EL (cell line): ENCODE results near the gene AHRR.
"Not testable (repeated sequence)": the region's sequence is repeated elsewhere in the genome, so short reads cannot be mapped to it uniquely, and the experiment has no call there.

ENCODE experiments used
- DNase-seq: peaks from one replicate; pipeline ENCODE4 v3.0.0-alpha.2; 2016

Gene AHRR

GRCh38 chr5:306011-306805 lies 15.3 kb upstream of the AHRR start:
- no peak for DNase-seq

DNA sequence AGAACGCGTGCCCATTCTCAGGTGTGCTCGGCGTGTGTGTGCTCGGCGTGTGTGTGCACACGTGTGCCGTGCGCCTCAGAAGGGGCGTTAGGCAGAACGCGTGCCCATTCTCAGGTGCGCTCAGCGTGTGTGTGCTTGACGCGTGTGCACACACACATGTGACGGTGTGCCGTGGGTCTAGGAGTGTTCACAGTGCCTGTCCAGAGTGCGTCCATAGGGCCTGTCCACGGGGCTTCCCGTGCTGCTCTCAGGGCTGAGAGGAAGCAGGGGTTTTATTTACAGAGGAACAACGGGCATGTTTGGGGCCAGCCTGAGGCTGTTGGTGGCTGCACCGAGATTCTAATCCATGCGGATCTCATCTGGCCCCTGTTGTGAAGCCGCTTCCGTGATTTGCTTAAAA lies 14.2 kb upstream of the AHRR start:
- no peak for DNase-seq

GRCh38 chr5:307794-308579 lies 13.5 kb upstream of the AHRR start:
- no peak for DNase-seq

DNA sequence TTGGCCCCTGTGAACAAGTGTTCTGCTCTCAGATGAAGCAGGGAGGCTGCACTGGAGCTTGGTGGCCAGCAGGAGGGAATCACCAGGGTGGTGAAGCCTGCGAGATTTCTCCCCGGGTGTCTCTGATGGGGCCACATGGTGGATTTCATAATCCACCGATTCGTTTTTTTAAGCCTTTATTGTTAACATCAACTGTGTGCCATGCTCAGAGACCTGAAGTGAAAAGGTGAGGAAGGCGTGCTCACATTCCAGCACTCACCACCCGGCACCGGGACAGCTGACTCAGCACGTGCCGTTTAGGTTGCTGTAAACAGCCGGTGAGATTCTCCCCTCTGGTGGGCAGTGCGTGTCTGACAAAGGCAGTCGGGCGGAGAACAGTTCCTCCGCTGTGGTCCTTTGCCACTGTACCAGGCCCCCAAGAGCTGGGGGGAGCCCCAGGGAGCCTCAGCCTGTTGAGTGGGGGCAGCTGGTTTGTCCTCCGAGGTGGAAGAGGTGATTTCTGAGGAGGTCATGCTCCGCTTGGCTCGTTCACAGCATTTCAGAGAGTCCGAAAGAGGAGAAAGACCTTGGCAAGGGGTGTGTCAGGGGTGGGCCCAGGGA lies 12.7 kb upstream of the AHRR start:
- DNase-seq, result peak; percentile 48

DNA sequence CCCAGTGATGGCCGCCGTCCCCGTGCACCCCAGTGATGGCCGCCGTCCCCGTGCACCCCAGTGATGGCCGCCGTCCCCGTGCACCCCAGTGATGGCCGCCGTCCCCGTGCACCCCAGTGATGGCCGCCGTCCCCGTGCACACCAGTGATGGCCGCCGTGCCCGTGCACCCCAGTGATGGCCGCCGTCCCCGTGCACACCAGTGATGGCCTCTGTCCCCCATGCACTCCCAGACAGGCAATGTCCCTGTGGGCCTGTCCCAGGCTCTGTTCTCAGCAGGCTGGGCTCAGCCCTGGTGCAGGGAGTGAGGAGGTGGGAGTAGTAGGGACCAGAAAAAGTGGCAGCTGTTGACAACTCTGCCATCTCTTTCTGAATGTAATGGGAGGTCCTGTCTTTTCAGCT lies 11.7 kb upstream of the AHRR start:
- not testable (repeated sequence) for DNase-seq

- no peak for DNase-seq
These were observed 11.0 kb upstream of the AHRR start for GRCh38 chr5:310516-310915.

- no peak for DNase-seq
These were observed 10.5 kb upstream of the AHRR start for GRCh38 chr5:310941-311434.

- no peak for DNase-seq
These were observed 9.6 kb upstream of the AHRR start for GRCh38 chr5:311963-312362.

DNA sequence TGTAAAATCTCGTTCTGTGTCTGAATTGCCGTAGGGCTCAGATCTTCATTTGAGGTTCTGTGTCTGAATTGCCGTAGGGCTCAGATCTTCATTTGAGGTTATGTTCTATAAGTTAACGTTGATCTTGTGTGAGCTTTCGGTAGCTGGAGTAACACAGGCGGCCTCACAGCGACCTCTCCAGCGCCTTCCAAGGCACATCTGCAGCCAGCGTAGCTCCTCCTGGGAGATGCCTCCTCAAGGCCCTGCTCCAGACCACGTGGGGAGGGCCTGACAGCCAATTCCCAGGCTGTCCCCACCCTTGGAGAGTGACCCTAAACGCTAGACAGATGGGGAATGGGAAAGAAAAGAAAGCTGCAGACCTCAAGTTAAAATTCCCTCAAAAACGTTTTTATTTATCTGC lies 8.7 kb upstream of the AHRR start:
- no peak for DNase-seq

DNA sequence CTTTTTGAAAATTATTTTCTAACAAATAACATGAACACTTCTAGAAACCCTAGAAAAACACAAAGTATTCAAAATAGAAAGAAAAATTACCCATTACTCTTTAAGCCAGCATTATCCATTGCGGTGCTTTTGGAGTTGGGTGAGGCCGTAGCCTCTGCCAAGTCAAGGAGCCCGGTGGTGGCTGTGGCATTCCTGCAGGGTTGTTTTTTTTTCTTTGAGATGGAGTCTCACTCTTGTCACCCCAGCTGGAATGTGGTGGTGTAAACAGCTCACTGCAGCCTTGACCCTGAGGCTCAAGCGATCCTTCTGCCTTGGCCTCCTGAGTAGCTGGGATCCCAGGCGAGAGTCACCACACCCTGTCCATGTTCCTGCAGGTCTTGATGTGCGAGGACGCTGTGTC lies 8.2 kb upstream of the AHRR start:
- DNase-seq, result no peak

DNA sequence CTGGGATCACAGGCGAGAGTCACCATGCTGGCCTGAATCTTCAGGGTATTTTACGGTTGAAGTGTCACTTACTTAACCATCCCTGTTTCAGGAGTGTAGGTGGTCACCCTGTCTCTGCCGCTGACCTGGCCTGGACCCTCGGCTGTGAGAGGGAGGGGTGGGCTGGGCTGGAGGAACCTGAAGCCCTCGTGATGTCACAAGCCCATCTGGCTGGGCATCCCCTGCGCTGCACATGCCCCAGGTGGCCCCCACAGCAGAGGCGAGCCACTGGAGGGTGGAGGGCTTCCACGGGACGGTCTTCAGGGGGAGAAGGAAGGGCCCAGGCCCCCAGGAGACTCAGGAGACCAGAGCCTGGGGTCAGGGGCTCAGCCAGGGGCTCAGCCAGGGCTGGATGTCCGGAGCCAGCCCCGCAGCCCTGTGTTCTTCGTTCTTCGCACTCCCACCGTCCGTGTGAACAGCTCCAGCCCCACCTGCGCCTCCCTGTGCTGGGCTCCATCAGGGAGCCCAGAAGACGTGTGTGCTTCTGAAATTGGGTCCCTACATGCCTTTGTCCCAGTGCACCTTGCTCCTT lies 7.6 kb upstream of the AHRR start:
- no peak for DNase-seq

- no peak for DNase-seq
These were observed 6.6 kb upstream of the AHRR start for GRCh38 chr5:314676-315487.

- no peak for DNase-seq
These were observed 5.9 kb upstream of the AHRR start for GRCh38 chr5:315488-316209.

DNA sequence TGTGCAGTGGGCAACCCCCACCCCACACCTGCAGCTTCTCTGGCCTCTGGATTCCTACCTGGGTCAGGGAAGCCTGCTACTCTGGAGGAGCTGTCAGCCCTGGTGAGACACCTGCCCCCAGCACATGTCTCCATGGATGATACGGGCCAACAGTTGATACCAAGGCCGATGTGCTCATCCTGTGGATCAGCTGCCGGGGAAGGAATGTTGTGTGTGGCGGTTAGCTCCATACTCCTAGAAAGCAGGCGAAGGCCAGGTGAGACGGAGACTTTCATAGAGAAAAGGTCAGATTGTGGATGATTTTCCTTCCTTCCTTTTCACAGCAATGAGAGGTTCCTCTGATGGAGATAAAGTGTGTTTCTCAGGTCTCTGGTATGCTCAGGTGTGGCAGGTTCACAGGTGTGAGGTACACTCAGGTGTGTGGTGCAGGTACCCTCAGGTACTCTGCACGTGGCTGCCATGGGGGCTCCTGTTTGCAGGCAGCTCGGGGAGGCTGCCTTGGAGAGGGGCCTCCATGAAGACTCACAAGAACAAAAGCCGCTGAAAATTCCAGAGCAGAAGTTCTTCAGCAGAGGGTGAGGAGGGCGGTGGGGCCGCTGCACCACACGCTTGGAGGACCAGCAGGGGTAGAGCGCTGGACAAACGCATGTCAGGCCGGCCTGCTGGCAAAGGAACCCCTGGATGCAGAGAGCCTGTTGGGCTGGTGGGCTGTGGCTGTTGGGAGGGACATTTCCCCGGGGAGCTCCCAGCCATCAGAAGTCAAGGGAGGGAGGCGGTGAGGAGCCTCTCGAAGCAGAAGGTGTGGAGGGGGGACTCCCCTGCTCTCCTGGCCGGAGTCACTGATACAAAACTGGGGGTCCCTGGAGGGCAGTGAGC lies 5.1 kb upstream of the AHRR start:
- no peak for DNase-seq

GRCh38 chr5:317086-317811 lies 4.3 kb upstream of the AHRR start:
- peak; percentile 84 for DNase-seq

DNA sequence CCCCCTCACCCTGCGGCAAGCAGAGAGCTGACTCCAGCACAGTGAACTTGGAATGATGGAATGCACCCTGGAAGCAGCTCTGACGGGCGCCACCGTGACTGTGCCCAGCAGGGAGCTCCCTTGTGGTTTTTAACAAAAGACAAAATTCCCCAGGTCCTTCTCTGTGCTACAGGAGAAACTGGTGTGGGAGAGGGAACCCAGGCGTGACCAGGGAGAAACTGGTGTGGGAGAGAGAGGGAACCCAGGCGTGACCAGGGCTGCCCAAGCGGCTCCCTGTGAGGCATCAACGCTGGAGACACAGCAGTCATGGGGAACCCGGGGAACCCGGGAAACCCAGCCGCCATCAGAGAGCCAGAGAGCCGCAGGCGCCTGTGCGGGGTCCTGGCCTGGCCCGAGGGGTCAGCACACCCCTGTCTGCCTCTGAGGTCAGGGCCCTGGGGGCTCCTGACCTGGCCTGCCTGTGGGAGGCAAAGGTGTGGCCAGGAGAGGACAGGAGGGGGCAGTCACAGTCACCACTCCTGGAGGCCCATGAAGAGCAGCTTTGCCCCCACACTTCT lies 3.1 kb upstream of the AHRR start:
- DNase-seq, result peak; percentile 83

DNA sequence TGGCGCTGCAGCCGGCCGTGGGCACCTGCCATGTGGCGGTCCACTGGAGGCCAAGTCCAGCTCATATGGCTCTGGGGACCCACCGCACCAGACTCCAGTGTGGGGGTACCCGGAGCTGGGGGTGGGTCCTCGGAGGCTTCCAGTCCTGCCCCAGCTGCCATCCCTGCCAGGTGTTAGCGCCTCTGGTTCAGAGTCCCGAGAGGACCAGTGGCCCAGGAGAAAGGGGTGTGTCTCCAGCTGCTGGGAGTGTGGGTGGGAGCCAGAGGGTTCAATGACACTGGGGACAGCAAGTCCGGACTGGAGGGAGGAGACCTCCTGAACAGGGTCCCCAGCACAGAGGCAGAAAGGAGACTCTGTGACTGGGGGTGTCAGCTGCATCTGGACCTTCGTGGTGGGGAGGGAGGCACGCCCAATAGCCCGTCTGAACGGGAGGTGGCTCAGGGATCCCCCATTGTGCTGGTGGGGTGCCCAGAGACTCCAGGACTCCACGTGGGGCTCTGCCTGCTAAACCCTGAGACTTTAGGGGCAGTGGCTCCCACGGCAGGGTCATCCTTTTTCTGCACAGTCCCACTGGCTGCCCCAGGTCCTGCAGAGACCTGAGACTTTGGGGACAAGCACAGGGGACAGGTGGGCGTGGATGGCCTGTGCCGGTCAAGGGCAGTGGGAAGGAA lies 2.4 kb upstream of the AHRR start:
- no peak for DNase-seq

DNA sequence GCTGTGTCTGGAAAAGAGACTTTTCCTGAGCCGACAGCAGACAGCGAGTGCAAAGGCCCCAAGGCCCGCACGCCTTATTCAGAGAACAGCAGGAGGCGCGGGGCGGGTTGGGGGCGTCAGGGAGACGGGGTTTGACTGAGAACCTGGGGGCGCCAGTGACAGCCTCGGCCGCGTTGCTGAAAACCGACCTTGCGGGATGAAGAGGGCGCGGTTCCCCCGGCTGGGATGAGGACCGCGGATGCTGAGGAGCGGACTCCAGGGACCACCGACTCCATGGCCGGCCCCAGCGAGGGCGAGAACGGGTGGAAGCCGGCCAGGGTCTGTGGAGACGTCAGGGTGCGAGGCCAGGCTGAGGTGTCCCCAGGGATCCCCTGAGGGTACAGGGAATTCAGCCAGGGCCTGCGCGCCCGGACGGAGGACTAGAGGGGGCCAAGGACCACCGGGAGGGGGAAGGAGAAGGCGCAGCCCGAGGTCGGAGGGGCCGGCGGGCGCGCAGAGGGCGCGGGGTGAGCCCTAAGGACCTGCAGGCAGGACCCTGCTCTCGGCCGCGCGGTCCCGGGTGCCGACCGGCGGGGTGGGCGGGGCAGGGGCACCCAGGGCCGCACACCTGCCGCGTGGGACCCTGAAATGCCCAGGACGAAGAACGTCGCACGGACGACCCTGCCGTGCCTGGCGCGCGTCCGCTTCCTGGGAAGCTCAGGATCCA lies 837 bp upstream of the AHRR start:
- no peak for DNase-seq
